Mesendoderm (in vitro differentiated cells): ENCODE results near the gene KBTBD2.
"Not testable (repeated sequence)": the region's sequence is repeated elsewhere in the genome, so short reads cannot be mapped to it uniquely, and the experiment has no call there.

Source experiments
- DNase-seq: peaks from one replicate; pipeline ENCODE4 v3.0.0; 2013
- H2AK5ac ChIP-seq: 2 replicates; pipeline ENCODE4 v1.6.1; 2013; ENCODE audit warnings: low read length, inconsistent platforms
- H2BK120ac ChIP-seq: 2 replicates; pipeline ENCODE4 v1.6.1; 2013; ENCODE audit warnings: low read depth, mild to moderate bottlenecking, low read length, moderate library complexity, mixed read lengths
- H2BK15ac ChIP-seq: replicated peaks from 2 replicates; pipeline ENCODE4 v1.6.1; 2013; ENCODE audit warnings: low read depth, mild to moderate bottlenecking, moderate library complexity
- H2BK5ac ChIP-seq: 2 replicates; pipeline ENCODE4 v1.6.1; 2013; ENCODE audit warnings: low read length, inconsistent platforms
- H3K18ac ChIP-seq: 2 replicates; pipeline ENCODE4 v1.6.1; 2013; ENCODE audit warnings: mild to moderate bottlenecking, low read length, mixed read lengths
- H3K23ac ChIP-seq: one replicate; pipeline ENCODE4 v1.6.1; 2013; ENCODE audit warnings: low read length
- H3K27ac ChIP-seq: 2 replicates; pipeline ENCODE4 v1.5.1; 2013; ENCODE audit warnings: low read depth, mild to moderate bottlenecking, inconsistent platforms, low read length, moderate library complexity
- H3K27me3 ChIP-seq: 2 replicates; pipeline ENCODE4 v1.6.1; 2013; ENCODE audit warnings: low read length, control low read depth, mild to moderate bottlenecking, inconsistent platforms; ENCODE audit not compliant: insufficient read depth, poor library complexity
- H3K36me3 ChIP-seq: 2 replicates; pipeline ENCODE4 v1.6.1; 2013; ENCODE audit warnings: low read length, inconsistent platforms; ENCODE audit not compliant: control insufficient read depth, insufficient read depth
- H3K4ac ChIP-seq: one replicate; pipeline ENCODE4 v1.6.1; 2013; ENCODE audit warnings: low read depth, mild to moderate bottlenecking, low read length, moderate library complexity
- H3K4me1 ChIP-seq: 2 replicates; pipeline ENCODE4 v1.6.1; 2013; ENCODE audit warnings: low read depth, low read length, inconsistent platforms; ENCODE audit not compliant: control insufficient read depth
- H3K4me2 ChIP-seq: 2 replicates; pipeline ENCODE4 v1.6.1; 2013; ENCODE audit warnings: low read length
- H3K4me3 ChIP-seq: 2 replicates; pipeline ENCODE4 v1.5.1; 2013; ENCODE audit warnings: mild to moderate bottlenecking, low read length
- H3K56ac ChIP-seq: one replicate; pipeline ENCODE4 v1.6.1; 2013; ENCODE audit warnings: low read length
- H3K79me1 ChIP-seq: 2 replicates; pipeline ENCODE4 v1.6.1; 2013; ENCODE audit warnings: low read length, inconsistent platforms
- H3K79me2 ChIP-seq: 2 replicates; pipeline ENCODE4 v1.6.1; 2013; ENCODE audit warnings: mild to moderate bottlenecking, low read length; ENCODE audit not compliant: control insufficient read depth, insufficient read depth
- H3K9ac ChIP-seq: 2 replicates; pipeline ENCODE4 v1.6.1; 2013; ENCODE audit warnings: low read length, inconsistent platforms
- H4K5ac ChIP-seq: one replicate; pipeline ENCODE4 v1.6.1; 2013; ENCODE audit warnings: low read length
- H4K8ac ChIP-seq: one replicate; pipeline ENCODE4 v1.6.1; 2013; ENCODE audit warnings: low read depth, mild to moderate bottlenecking, control low read depth, low read length, moderate library complexity
- whole genome bisulfite sequencing: extraction: QIAGEN DNeasy Blood & Tissue Kit; methylation state at CpG from one replicate; pipeline ENCODE4 v1.1.7; 2013; ENCODE audit warnings: low lambda C conversion rate, missing lambda C conversion rate; ENCODE audit not compliant: insufficient coverage; ENCODE audit errors: extremely low coverage; 5-methylcytosine and 5-hydroxymethylcytosine counted together

The KBTBD2 gene

DNA sequence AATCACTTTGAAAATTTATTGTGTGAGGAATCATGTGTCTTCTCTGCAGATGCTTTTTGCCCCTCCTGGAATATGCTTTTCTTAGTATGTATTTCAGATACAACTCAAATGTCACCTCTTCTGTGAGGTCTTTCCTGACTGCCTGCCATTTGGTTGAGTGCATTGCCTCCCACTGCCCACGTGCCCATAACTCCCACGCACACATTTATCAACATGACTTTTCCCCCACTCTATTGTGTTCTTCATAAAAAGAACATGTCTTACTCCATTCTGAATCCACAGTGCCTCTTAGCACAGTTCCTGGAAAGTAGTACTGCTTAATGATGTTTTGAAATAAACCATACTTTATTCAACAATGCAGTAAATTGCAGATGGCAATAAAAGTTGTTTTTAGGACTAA lies 42.9 kb downstream of the KBTBD2 start:
- not testable (repeated sequence) for H3K4me3 ChIP-seq, H2BK15ac ChIP-seq, H3K79me1 ChIP-seq, H3K4ac ChIP-seq, H3K27me3 ChIP-seq, H2BK120ac ChIP-seq, H2AK5ac ChIP-seq, DNase-seq, H3K36me3 ChIP-seq, H3K9ac ChIP-seq, H3K4me1 ChIP-seq, H4K8ac ChIP-seq, H3K27ac ChIP-seq, H3K56ac ChIP-seq, H4K5ac ChIP-seq, H3K79me2 ChIP-seq, H3K23ac ChIP-seq, H3K4me2 ChIP-seq, H2BK5ac ChIP-seq, H3K18ac ChIP-seq
- WGBS = no CpG with 5 or more reads among the region's 2 CpGs

DNA sequence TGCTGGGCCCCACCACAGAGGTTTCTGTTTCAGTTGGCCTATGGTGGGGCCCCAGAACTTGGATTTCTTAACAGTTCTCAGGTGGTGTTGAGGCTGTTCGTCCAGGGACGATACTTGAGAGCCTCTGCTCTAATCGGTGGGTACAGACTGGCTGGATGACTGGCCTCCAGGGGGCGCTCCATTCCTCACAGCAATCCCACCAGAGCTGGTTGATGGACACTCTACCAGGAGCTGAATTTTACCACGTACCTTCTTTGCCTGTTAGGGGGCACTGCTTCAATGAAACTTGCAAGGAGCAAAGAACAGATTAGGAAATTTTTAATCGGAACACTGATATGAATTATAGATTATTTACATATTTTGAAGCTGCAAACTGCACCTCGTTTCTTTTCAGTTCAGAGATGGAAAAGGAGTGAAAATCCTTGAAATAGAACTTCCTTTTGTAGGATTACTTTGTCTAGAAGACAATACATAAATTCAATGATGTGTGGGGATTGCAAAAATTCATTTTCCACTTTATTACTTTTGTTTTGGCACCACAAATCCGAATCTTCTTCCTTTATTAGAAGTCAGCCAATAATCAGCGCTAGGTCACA lies 44.8 kb downstream of the KBTBD2 start:
- H3K27me3 ChIP-seq = no peaks in the 10 kb centered on the region
- no peaks in the 10 kb centered on the region for H3K79me1 ChIP-seq
- H3K79me2 ChIP-seq = no peaks in the 10 kb centered on the region
- H3K4ac ChIP-seq = no peak overlapping the region
- no peak overlapping the region for H3K27ac ChIP-seq
- H3K23ac ChIP-seq = no peak overlapping the region
- no peaks in the 10 kb centered on the region for H3K4me1 ChIP-seq
- no peak overlapping the region for H2AK5ac ChIP-seq
- no peak overlapping the region for H2BK120ac ChIP-seq
- H4K8ac ChIP-seq = no peak overlapping the region
- H3K9ac ChIP-seq = no peak overlapping the region
- H3K56ac ChIP-seq = no peak overlapping the region
- no peak overlapping the region for H3K4me3 ChIP-seq
- no peak overlapping the region for H3K18ac ChIP-seq
- no CpG with 5 or more reads among the region's 9 CpGs for WGBS
- H3K4me2 ChIP-seq = no peak overlapping the region
- H4K5ac ChIP-seq = no peak overlapping the region
- peak; percentile 93 for DNase-seq
- no peak overlapping the region for H2BK15ac ChIP-seq
- no peak overlapping the region for H2BK5ac ChIP-seq
- H3K36me3 ChIP-seq = no peaks in the 10 kb centered on the region

DNA sequence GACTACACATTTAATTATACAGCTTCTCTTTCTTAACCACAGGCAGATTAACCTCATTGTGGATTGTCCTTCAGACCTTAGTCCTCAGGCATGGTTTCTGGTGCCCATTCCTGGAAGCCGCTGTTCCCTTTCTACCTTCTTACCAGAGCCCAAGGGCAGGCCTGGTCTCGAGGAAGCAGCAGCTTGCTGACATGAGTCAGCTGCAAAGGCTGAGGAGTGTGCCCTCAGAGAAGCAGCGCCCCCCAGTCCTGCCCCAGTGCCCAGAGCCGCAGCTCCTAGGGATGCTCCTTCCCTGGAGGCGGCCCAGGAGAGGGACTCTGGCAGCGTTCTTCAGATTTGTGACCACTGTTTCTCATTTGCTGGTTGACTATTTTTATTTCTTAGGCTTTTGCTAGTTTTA lies 46.8 kb downstream of the KBTBD2 start:
- H2BK5ac ChIP-seq, H3K27me3 ChIP-seq, H2AK5ac ChIP-seq, H3K79me1 ChIP-seq, H4K5ac ChIP-seq, H3K18ac ChIP-seq, H4K8ac ChIP-seq, H3K4ac ChIP-seq, H3K56ac ChIP-seq, H3K27ac ChIP-seq, H2BK120ac ChIP-seq, H3K23ac ChIP-seq, H3K4me1 ChIP-seq, H3K4me2 ChIP-seq, H2BK15ac ChIP-seq, H3K36me3 ChIP-seq, H3K4me3 ChIP-seq, H3K9ac ChIP-seq, H3K79me2 ChIP-seq: not testable (repeated sequence)
- no CpG with 5 or more reads among the region's 6 CpGs for WGBS
- DNase-seq = peak; percentile 55

DNA sequence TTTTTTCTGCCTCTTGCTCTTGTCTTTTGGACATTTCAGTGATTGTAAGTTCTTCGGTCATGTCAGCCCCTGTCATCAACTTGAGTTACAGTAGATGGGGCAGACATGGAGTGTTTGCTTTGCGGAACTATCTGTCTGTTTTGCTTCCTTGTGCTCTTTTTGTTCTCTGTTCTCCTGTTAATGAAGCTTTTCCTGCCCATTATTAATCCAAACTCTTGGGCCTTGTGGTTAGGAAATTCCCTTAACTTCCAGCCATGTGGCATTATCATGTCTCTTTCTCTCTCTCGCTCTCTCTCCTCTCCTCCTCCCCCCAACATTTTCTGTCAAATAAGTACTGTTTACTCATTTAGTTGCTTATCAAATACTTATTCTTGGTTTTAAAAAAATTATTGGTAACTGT lies 47.8 kb downstream of the KBTBD2 start:
- not testable (repeated sequence) for H3K36me3 ChIP-seq, H4K5ac ChIP-seq

DNA sequence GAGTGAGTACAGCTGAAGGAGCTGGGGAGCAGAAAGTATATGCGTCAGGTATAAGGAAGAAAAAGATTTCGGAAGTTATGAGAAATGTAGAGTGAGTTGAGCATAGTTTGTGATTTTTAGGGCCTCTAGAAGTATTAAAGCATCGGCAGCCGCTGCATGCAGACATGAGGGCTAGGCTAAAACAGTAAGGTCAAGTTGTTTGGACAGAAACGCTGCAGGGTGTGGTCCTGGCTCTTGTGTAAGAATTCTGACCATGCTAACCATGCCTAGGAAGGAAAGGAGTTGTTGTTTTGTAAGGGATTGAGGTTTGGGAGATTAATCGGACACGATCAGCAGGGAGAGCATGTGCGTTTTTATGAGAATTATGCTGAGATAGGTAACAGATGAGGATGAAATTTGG lies 51.7 kb downstream of the KBTBD2 start:
- H3K56ac ChIP-seq, H3K4ac ChIP-seq, H3K18ac ChIP-seq, H3K4me3 ChIP-seq, H3K27ac ChIP-seq, H2BK120ac ChIP-seq, H3K23ac ChIP-seq, H3K36me3 ChIP-seq, H4K8ac ChIP-seq, H3K4me2 ChIP-seq, H3K79me1 ChIP-seq, H3K27me3 ChIP-seq, DNase-seq, H3K9ac ChIP-seq, H4K5ac ChIP-seq, H2BK15ac ChIP-seq, H2AK5ac ChIP-seq, H3K4me1 ChIP-seq, H2BK5ac ChIP-seq, H3K79me2 ChIP-seq: not testable (repeated sequence)
- WGBS = 100% methylated on average over 2 of the region's 8 CpGs

More for the DNA sequence above, 47.8 kb downstream of the KBTBD2 start:
- H2AK5ac ChIP-seq, H3K4me2 ChIP-seq, H2BK5ac ChIP-seq, H3K4me1 ChIP-seq, H3K9ac ChIP-seq, H3K4me3 ChIP-seq, H3K18ac ChIP-seq, H3K4ac ChIP-seq, H3K79me2 ChIP-seq, H3K79me1 ChIP-seq, DNase-seq, H3K56ac ChIP-seq, H4K8ac ChIP-seq, H3K27ac ChIP-seq, H3K23ac ChIP-seq, H2BK15ac ChIP-seq, H3K27me3 ChIP-seq, H2BK120ac ChIP-seq: not testable (repeated sequence)
- WGBS = no CpG with 5 or more reads among the region's 3 CpGs

DNA sequence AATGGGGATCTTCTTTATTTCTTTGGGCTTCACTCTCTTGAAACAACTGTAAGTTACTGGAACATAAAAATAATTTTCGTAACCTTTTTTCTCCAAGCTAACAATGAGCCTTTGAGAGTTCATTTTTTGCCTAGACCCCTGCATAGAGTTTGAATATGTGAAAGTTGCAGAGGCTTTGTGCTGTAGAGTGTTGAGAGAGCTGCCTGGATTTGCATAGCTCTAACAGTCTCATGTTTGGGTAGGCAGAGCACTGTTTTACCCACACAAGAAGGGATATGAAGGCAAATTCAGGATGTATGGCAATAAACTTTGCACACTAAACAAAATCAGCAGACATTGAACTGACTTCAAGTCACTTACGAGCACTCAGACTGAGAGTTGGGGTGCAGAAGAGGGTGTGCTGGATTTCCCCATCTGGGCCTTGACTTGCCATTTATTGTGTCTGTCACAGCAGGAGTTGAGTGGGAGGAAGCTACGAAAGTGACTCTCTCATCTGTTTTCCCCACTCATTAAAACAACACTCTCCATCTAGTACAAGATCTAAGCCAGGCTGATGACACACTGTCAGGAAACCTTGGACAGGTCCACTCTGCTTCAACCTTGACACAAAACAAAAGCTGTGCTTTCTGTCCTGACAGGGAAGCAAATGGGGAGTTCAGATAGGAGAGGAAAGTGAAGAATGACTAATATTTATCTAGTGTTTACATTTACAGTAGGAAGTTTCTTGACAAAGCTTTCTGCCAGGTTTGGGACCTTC lies 62.4 kb downstream of the KBTBD2 start:
- not testable (repeated sequence) for H3K18ac ChIP-seq, H4K8ac ChIP-seq, H3K4me3 ChIP-seq, H3K4me1 ChIP-seq, H2AK5ac ChIP-seq, H3K4me2 ChIP-seq, H2BK15ac ChIP-seq, H3K4ac ChIP-seq, H3K27ac ChIP-seq, H3K79me2 ChIP-seq, H3K79me1 ChIP-seq, DNase-seq, H3K9ac ChIP-seq, H3K56ac ChIP-seq, H2BK5ac ChIP-seq, H3K36me3 ChIP-seq, H2BK120ac ChIP-seq, H3K27me3 ChIP-seq, H3K23ac ChIP-seq, H4K5ac ChIP-seq
- no CpG with 5 or more reads among the region's 3 CpGs for WGBS
